MM.1S (cell line): Measurements from ENCODE around the gene PAAF1.

Source experiments
- DNase-seq: peaks from one replicate; pipeline ENCODE4 v3.0.0-alpha.2; 2015
- H2AFZ ChIP-seq: fragments of 300-600 bp; sonication (generic); 2 replicates; pipeline ENCODE4 v1.6.0; 2016; ENCODE audit warnings: antibody characterized with exemption, low read length
- H3F3A ChIP-seq: fragments of 300-600 bp; sonication (generic); 2 replicates; pipeline ENCODE4 v1.6.1; 2016; ENCODE audit warnings: mild to moderate bottlenecking, antibody characterized with exemption, low read length, moderate library complexity, mixed read lengths; ENCODE audit not compliant: insufficient read depth
- H3K27ac ChIP-seq: fragments of 300-600 bp; sonication (generic); 2 replicates; pipeline ENCODE4 v1.5.1; 2016; ENCODE audit warnings: mild to moderate bottlenecking, low read length
- H3K27me3 ChIP-seq: fragments of 300-600 bp; sonication (generic); replicated peaks from 2 replicates; pipeline ENCODE4 v1.6.0; 2016; ENCODE audit warnings: low read length; ENCODE audit not compliant: insufficient read depth
- H3K36me3 ChIP-seq: fragments of 300-600 bp; sonication (generic); replicated peaks from 2 replicates; pipeline ENCODE4 v1.6.1; 2016; ENCODE audit warnings: mild to moderate bottlenecking, low read length, mixed read lengths; ENCODE audit not compliant: insufficient read depth
- H3K4me1 ChIP-seq: fragments of 300-600 bp; sonication (generic); 2 replicates; pipeline ENCODE4 v1.6.1; 2016; ENCODE audit warnings: low read length, mixed read lengths
- H3K4me2 ChIP-seq: fragments of 300-600 bp; sonication (generic); 2 replicates; pipeline ENCODE4 v1.6.0; 2016; ENCODE audit warnings: low read depth, low read length
- H3K4me3 ChIP-seq: fragments of 300-600 bp; sonication (generic); 2 replicates; pipeline ENCODE4 v1.5.1; 2016; ENCODE audit warnings: low read length, mixed read lengths
- H3K79me2 ChIP-seq: fragments of 300-600 bp; sonication (generic); 2 replicates; pipeline ENCODE4 v1.6.1; 2016; ENCODE audit warnings: mixed run types, low read length, mixed read lengths
- H3K9ac ChIP-seq: fragments of 300-600 bp; sonication (generic); 2 replicates; pipeline ENCODE4 v1.6.1; 2016; ENCODE audit warnings: low read length, mixed read lengths
- H3K9me2 ChIP-seq: fragments of 300-600 bp; sonication (generic); replicated peaks from 2 replicates; pipeline ENCODE4 v1.6.1; 2016; ENCODE audit warnings: mild to moderate bottlenecking, low read length, mixed read lengths; ENCODE audit not compliant: insufficient read depth
- H3K9me3 ChIP-seq: fragments of 300-600 bp; sonication (generic); replicated peaks from 2 replicates; pipeline ENCODE4 v1.6.1; 2016; ENCODE audit warnings: mild to moderate bottlenecking, low read length, mixed read lengths; ENCODE audit not compliant: insufficient read depth
- H4K20me1 ChIP-seq: fragments of 300-600 bp; sonication (generic); 2 replicates; pipeline ENCODE4 v1.6.1; 2016; ENCODE audit warnings: mild to moderate bottlenecking, low read length, moderate library complexity, mixed read lengths; ENCODE audit not compliant: insufficient read depth
- EZH2 ChIP-seq: fragments of 300-600 bp; sonication (generic); optimal IDR thresholded peaks from 2 replicates; pipeline ENCODE3; 2017; ENCODE audit warnings: low read depth, mild to moderate bottlenecking, antibody characterized with exemption, low read length, mixed read lengths
- EZH2phosphoT487 ChIP-seq: fragments of 300-600 bp; sonication (generic); IDR thresholded peaks from 2 replicates; pipeline ENCODE4 v1.6.1; 2018; ENCODE audit warnings: antibody characterized with exemption, low read length
- TF ChIP-seq, protein P1 (sequence below): fragments of 300-600 bp; sonication (generic); IDR thresholded peaks from 2 replicates; pipeline ENCODE4 v1.5.1; 2016; ENCODE audit warnings: antibody characterized with exemption, low read length, mixed read lengths

PAAF1 gene

DNA sequence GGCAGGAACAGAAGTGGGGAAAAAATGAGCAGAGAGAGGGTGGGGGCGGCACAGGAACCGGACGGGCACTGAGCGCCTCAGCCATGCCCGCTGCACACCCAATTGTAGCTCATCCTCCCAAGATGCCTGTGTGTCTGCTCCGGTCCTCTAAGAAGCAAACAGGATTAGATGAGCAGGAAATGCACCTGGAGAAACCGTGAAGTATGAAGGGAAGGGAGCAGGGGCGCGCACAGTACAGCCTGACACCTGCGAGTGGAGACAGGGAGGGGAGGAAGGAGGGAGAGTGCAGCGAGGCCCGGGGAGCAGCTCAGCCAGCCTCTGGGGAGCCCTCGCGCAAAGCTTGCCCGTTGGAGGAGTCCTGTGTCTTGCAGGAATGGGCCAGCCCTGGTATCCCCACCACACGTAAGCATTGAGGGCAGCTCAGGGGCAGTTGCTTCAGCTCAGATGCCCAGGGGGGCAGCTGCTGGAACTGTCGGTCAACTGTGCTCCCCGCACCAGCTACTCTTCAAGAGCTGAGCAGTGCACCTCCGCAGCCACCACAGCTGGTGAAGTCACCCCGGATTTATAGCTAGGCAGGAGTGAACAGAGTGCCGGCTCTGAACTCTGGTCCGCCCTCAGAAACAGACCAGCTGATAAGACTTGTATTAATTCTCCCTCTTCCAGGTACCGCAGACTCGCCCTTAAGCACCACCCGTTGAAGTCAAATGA, 81.0 kb downstream of the PAAF1 start:
- Histone ChIP-seq H3K27me3 (no peaks in the 10 kb centered on the region; the same call in 1 of the 2 replicates), H3K4me1 (no peaks in the 10 kb centered on the region), H3K79me2 (no peaks in the 10 kb centered on the region), H3K36me3 (no peaks in the 10 kb centered on the region), H3K9ac (no peak overlapping the region), H4K20me1 (no peaks in the 10 kb centered on the region), H3K9me2 (no peaks in the 10 kb centered on the region), H3F3A (no peaks in the 10 kb centered on the region), H3K4me3 (no peak overlapping the region), H3K27ac (no peak overlapping the region), H3K4me2 (no peak overlapping the region), H2AFZ (no peak overlapping the region), H3K9me3 (no peaks in the 10 kb centered on the region)
- TF ChIP-seq EZH2, result no peak
- TF ChIP-seq, protein P1, sequence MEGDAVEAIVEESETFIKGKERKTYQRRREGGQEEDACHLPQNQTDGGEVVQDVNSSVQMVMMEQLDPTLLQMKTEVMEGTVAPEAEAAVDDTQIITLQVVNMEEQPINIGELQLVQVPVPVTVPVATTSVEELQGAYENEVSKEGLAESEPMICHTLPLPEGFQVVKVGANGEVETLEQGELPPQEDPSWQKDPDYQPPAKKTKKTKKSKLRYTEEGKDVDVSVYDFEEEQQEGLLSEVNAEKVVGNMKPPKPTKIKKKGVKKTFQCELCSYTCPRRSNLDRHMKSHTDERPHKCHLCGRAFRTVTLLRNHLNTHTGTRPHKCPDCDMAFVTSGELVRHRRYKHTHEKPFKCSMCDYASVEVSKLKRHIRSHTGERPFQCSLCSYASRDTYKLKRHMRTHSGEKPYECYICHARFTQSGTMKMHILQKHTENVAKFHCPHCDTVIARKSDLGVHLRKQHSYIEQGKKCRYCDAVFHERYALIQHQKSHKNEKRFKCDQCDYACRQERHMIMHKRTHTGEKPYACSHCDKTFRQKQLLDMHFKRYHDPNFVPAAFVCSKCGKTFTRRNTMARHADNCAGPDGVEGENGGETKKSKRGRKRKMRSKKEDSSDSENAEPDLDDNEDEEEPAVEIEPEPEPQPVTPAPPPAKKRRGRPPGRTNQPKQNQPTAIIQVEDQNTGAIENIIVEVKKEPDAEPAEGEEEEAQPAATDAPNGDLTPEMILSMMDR, result no peak
- no peak for TF ChIP-seq EZH2phosphoT487
- no peak for DNase-seq

- H3K79me2 ChIP-seq, result no peaks in the 10 kb centered on the region
- H3K27me3 ChIP-seq, result no peaks in the 10 kb centered on the region; the same call in 1 of the 2 replicates
Observed at GRCh38 chr11:73958521-73959141, 81.8 kb downstream of the PAAF1 start.

GRCh38 chr11:73961321-73961720, 84.5 kb downstream of the PAAF1 start:
- Histone ChIP-seq H4K20me1 (no peaks in the 10 kb centered on the region), H3K27ac (no peak overlapping the region), H3K4me3 (no peak overlapping the region), H3K36me3 (no peaks in the 10 kb centered on the region), H3K79me2 (no peaks in the 10 kb centered on the region), H3K9me3 (no peaks in the 10 kb centered on the region), H3F3A (no peaks in the 10 kb centered on the region), H3K9me2 (no peaks in the 10 kb centered on the region), H3K9ac (no peak overlapping the region), H3K4me2 (no peak overlapping the region), H2AFZ (no peak overlapping the region), H3K27me3 (no peaks in the 10 kb centered on the region; the same call in 1 of the 2 replicates), H3K4me1 (peaks cover 6% of the 10 kb centered on the region; the same call in 1 of the 2 replicates)
- TF ChIP-seq, protein P1, result no peak
- TF ChIP-seq EZH2phosphoT487, result no peak
- TF ChIP-seq EZH2, result no peak
- no peak for DNase-seq

More at GRCh38 chr11:73958521-73959141, 81.8 kb downstream of the PAAF1 start:
- H3K4me3 ChIP-seq, result no peak overlapping the region
- no peak overlapping the region for H3K4me2 ChIP-seq
- no peaks in the 10 kb centered on the region for H3K9me2 ChIP-seq
- H3K4me1 ChIP-seq, result peaks cover under 1% of the 10 kb centered on the region; the same call in 1 of the 2 replicates
- TF ChIP-seq EZH2 (no peak), EZH2phosphoT487 (no peak)
- TF ChIP-seq, protein P1, result no peak
- DNase-seq, result no peak
- H3K9ac ChIP-seq, result no peak overlapping the region
- no peaks in the 10 kb centered on the region for H3K36me3 ChIP-seq
- H2AFZ ChIP-seq, result no peak overlapping the region
- no peaks in the 10 kb centered on the region for H3F3A ChIP-seq
- H3K9me3 ChIP-seq, result no peaks in the 10 kb centered on the region
- no peaks in the 10 kb centered on the region for H4K20me1 ChIP-seq
- H3K27ac ChIP-seq, result no peak overlapping the region
